GM10847 (cell line): Measurements from ENCODE around the gene S100A8.

Source experiments
- POLR2A ChIP-seq: IDR thresholded peaks from 2 replicates; pipeline ENCODE4 v1.6.1; 2011; ENCODE audit not compliant: insufficient read length; ENCODE audit errors: extremely low read depth

The S100A8 gene

DNA sequence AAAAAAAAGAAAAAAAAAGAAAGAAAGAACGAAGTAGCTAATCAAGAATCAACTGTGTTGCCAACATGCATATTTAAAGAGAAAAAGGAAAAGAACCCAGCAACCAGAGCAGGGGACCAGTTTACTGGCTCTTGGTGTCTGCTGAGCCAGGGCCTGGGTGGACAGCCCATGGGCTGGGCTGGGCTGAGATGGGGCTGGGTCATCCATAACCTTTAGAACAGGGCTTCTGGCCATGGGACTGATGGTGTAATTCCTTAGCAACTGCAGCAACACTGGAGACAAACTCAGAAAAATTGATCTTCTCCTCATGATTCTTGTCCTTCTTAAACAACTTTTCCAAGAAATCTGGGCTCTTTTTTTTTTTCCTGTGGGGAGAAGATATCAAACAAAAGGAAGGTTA, 35.9 kb upstream of the S100A8 start:
- no peak for TF ChIP-seq POLR2A

GRCh38 chr1:153422450-153423068, 31.7 kb upstream of the S100A8 start:
- no peak for TF ChIP-seq POLR2A

DNA sequence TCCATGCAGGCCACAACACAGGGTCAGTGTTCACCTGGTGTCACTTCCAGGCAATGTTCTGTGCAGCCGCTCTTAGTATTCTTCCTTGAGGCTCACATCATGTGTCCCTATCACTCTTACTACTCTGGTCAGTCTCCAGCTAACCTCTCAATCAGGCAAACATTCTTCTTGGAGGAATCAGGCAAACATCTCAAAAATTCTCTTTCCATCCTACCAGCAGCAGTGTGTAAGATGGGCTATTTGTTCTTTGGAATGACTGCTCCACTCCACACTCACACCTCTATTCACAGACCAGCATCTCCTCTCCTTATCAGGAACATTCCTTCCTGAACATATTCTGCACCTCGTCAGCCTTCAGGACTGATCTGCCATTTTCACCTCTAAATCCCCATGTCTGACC, 29.4 kb upstream of the S100A8 start:
- TF ChIP-seq POLR2A, result no peak

DNA sequence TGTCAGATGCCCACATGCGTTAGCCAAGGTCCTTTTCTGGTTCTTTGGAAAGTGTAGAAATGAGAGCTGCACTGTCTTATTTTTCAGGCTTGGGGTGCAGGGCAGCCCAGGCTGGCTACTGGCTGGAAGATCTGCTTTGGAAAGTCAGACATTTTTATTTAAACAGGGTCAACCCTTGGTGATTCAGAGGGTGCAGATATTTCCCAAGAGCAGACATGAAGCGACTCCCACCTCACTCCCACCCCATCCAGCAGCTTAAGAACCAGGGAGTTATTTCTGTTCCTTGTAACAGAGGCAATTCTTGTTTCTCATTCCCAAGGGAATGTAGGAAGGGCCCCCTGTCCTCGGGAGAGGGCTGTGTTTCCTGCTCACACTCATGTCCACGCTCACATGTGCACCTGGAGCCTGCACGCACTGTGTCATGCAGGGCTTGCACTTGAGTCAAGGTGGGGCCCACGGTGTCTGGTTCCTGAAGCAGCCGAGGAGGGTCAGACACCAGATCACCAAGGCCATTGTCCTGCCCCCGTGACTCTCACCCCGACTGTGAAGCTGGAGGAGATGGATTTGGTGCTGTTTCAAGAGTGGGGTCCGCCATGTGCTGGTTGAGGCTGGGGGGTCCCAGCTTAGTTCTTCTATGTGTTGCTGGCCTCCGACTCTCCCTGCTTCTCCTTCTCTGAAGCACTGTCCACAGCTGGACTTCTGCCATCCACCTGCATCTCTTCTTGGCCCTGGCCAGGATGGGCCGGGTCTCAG, 26.4 kb upstream of the S100A8 start:
- no peak for TF ChIP-seq POLR2A

DNA sequence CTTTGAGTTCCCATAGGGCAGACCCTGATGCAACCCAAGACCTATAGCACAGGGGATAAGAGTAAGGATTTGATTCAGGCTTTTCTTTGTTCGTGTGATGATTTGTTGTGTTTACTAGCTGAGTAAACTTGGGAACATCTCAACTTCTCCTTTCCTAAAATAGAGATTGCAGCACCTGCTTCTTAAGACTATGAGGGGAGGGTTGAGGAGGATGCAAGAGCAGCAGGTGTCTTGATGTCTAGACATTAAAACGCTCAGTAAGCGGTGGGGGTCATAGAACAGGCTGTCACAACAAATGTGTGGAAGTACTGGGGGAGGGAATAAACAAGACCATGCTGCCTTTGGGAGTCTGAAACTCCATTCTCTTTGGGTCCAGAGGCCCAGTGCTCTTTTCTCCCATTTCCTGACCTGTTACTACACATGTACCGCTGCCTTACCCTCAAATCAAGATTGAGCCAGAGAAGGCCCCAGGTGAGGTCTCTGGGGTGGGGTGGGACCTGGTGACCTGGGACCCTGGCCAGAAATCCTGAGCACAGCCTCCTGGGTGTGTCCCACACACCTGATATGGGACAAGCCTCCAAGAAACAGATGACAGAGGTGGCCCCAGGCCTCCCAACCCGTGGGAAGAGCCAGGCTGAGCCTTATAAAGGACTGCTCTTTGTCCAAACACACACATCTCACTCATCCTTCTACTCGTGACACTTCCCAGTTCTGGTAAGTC, 25.1 kb upstream of the S100A8 start, which contains the start of gene S100A7A:
TSS of gene S100A7A (plus strand) at position 671 of the 721 bp plus-strand sequence. CDS start 1,563 bp downstream, outside the sequence.
- no peak for TF ChIP-seq POLR2A

GRCh38 chr1:153404768-153405167, 13.9 kb upstream of the S100A8 start:
- no peak for TF ChIP-seq POLR2A

GRCh38 chr1:153404086-153404635, 13.3 kb upstream of the S100A8 start:
- no peak for TF ChIP-seq POLR2A

GRCh38 chr1:153403421-153404085, 12.7 kb upstream of the S100A8 start:
- TF ChIP-seq POLR2A, result no peak

- no peak for TF ChIP-seq POLR2A
Measured at GRCh38 chr1:153402226-153402625, 11.4 kb upstream of the S100A8 start.

GRCh38 chr1:153401461-153401860, 10.6 kb upstream of the S100A8 start:
- no peak for TF ChIP-seq POLR2A

GRCh38 chr1:153400244-153400643, 9.4 kb upstream of the S100A8 start:
- TF ChIP-seq POLR2A, result no peak

- no peak for TF ChIP-seq POLR2A
Measured at GRCh38 chr1:153399401-153400055, 8.7 kb upstream of the S100A8 start.

DNA sequence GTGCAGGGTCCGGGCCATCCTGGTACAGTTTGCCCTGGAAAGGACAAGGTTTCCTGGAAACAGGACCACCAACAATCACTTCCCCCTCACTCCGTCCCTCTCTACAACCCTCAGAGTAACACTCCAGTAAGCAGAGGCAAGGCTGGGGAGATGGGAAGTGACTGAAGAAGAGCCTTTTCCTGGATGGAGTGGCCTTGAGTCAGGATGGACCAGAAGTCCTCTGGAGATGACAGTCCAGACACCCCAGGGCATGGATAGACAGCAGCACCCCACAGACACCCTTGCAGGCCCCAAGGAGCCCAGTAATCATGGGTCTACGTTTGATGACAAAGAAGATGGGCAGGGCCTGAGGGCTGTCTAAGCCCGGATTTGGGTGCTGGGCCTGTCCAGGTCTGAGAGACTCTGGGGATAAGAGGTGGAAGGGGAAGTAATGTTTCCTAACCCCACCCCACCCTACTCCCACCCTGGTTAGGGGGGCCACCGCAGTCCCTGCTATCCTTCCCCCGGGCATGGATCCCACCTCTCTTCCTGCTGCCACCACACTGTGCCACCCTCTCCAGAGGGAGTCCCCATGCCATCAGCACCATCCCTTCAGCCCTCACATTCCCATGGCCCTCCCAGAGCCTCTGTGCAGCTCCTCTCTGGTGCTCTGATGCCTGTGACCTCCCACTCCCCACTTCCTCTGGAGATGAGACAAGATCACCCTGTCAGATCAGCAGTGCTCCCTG, 7.2 kb upstream of the S100A8 start:
- TF ChIP-seq POLR2A, result no peak
